SHP77 treated with DMSO at 0.1 percent for 48 hours (cell line): ENCODE results near the gene RHO.

Experiments
- DNase-seq: peaks from one replicate; lab custom pipeline; 2025; lab: John Stamatoyannopoulos, UW

RHO gene

DNA sequence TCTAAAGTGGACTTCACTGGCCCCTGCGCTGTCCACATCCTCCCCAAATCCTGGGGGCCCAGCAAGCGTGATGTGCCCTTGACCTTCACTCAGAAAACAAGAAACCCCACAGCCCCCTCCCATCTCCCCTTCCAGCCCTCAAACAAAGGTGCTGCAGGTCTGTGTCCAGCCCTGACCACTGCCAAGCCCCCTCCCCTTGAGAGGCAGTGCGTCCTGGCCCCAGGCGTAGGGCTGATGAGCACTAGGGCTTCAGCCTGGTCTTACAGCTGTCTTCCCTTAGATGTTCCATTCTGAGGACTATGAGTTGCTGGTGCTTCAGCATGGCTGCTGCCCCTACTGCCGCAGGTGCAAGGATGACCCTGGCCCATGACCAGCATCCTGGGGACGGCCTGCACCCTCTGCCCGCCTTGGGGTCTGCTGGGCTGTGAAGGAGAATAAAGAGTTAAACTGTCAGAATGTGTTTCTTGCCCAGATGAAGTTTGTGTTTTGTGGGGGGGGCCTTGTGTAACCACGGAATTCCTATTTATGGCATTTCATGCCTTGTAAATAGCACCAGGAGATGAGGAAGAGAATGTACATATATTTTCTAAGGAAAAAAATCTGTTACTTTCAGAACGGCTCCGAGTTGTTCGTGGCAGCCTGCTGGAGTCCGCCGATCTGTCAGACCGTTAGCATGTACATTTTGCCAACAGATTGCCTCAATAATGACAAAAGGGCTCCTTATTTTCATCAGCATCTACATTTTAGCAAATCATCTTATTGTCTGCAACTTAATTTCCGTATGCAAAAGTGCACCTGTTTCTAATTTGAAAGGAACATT is 8.3 kb upstream of the RHO start:
- DNase-seq: no peak

DNA sequence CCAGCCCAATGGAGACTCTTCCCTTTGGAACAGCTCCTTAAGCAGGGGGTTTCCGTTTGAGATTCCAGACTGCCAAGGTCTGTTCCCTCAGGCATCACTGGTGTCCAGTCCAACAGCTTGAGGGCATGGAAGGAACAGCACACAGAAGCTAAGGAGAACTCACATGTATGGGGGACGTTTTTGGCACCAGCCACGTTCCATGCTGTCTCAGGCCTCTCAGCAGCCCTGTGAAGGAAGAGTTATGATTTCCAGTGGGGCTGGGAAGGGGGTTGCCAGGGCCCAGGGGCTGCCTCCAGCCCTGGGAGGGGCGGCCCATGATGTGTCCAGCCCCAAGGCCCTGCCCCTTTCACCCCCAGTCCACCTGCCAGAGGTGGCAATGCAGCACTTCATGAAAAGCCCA is 7.5 kb upstream of the RHO start:
- no peak for DNase-seq

DNA sequence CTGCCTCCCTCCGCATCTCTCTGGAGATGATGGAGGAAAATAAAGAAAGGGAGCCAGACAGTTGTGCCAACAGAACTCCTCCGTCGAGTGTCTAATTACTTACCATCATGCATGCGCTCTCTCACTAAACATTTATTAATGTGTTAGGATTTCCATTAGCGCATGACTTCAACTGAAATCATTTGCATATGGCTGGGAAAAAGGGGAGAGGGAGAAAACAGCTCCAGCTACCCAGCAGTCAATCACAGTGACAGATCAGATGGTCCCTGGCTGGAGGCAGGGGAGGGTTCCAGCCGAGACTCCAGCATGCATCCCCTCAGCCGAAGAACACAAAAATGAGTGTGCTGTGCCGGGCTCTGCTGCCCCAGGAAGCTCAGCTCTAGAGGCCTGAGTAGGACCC is 6.8 kb upstream of the RHO start:
- DNase-seq: no peak

GRCh38 chr3:129522953-129523352 is 5.5 kb upstream of the RHO start:
- no peak for DNase-seq

GRCh38 chr3:129524081-129524480 is 4.4 kb upstream of the RHO start:
- DNase-seq: no peak

DNA sequence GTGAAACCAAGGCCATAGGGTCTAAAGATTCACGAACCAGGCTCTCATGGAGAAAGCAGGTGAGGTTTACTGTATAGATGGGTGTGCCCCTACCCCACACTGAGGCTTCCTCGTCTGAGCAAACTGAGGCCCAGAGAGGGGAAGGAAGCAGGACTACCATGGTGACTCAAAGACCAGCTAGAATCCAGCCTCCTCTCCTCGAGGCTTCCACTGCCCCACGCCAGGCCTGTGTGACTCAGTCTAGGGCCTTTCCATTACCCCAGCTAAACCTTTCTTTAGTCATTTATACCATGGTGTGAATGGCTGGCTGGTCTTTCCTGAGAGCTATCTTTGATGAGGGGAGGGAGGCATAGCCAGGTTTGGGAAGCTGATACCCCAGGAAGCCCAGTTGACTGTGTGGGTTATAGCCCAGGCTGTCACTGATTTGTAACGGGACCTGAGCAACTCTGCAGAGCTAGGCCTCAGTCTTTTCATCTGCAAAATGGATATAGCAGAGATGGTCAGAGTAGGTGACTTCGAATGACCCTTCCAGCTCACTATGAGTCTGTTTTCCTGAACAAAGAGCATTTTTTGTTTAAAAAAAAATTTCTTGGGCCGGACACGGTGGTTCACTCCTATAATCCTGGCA is 3.0 kb upstream of the RHO start:
- DNase-seq: no peak

GRCh38 chr3:129526121-129526900 is 2.1 kb upstream of the RHO start:
- DNase-seq: no peak

- no peak for DNase-seq
These were observed 1.2 kb upstream of the RHO start for GRCh38 chr3:129527262-129527661.

DNA sequence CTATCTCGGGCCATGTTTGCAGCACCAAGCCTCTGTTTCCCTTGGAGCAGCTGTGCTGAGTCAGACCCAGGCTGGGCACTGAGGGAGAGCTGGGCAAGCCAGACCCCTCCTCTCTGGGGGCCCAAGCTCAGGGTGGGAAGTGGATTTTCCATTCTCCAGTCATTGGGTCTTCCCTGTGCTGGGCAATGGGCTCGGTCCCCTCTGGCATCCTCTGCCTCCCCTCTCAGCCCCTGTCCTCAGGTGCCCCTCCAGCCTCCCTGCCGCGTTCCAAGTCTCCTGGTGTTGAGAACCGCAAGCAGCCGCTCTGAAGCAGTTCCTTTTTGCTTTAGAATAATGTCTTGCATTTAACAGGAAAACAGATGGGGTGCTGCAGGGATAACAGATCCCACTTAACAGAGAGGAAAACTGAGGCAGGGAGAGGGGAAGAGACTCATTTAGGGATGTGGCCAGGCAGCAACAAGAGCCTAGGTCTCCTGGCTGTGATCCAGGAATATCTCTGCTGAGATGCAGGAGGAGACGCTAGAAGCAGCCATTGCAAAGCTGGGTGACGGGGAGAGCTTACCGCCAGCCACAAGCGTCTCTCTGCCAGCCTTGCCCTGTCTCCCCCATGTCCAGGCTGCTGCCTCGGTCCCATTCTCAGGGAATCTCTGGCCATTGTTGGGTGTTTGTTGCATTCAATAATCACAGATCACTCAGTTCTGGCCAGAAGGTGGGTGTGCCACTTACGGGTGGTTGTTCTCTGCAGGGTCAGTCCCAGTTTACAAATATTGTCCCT is 1.2 kb downstream of the RHO start:
- DNase-seq: no peak

- DNase-seq: no peak
These were observed 1.9 kb downstream of the RHO start for GRCh38 chr3:129530251-129530791.

DNA sequence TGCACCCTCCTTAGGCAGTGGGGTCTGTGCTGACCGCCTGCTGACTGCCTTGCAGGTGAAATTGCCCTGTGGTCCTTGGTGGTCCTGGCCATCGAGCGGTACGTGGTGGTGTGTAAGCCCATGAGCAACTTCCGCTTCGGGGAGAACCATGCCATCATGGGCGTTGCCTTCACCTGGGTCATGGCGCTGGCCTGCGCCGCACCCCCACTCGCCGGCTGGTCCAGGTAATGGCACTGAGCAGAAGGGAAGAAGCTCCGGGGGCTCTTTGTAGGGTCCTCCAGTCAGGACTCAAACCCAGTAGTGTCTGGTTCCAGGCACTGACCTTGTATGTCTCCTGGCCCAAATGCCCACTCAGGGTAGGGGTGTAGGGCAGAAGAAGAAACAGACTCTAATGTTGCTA is 2.4 kb downstream of the RHO start:
- no peak for DNase-seq

- DNase-seq: no peak
These were observed 3.3 kb downstream of the RHO start for GRCh38 chr3:129531699-129532098.

- no peak for DNase-seq
These were observed 3.8 kb downstream of the RHO start for GRCh38 chr3:129532261-129532660.

GRCh38 chr3:129533406-129533805 is 5.0 kb downstream of the RHO start:
- DNase-seq: no peak

GRCh38 chr3:129534428-129535027 is 6.1 kb downstream of the RHO start:
- DNase-seq: no peak

- DNase-seq: no peak
These were observed 6.6 kb downstream of the RHO start for GRCh38 chr3:129535075-129535474.

DNA sequence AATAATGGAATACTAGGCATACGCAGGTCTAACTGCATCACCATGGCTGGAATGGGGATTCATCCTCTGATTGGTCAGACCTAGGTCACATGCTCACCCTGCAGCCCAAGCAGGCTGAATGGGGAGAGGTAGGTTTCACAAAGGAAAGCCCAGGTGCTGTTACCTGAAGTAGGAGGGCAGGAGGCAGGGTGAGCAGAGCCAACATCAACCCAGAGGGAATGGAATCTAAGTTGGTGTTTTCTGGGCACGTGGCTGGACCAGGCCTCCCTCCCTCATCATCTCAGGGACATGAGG is 7.9 kb downstream of the RHO start:
- no peak for DNase-seq

GRCh38 chr3:129536804-129537203 is 8.4 kb downstream of the RHO start:
- DNase-seq: no peak

- no peak for DNase-seq
These were observed 10.8 kb downstream of the RHO start for GRCh38 chr3:129539206-129539605.

DNA sequence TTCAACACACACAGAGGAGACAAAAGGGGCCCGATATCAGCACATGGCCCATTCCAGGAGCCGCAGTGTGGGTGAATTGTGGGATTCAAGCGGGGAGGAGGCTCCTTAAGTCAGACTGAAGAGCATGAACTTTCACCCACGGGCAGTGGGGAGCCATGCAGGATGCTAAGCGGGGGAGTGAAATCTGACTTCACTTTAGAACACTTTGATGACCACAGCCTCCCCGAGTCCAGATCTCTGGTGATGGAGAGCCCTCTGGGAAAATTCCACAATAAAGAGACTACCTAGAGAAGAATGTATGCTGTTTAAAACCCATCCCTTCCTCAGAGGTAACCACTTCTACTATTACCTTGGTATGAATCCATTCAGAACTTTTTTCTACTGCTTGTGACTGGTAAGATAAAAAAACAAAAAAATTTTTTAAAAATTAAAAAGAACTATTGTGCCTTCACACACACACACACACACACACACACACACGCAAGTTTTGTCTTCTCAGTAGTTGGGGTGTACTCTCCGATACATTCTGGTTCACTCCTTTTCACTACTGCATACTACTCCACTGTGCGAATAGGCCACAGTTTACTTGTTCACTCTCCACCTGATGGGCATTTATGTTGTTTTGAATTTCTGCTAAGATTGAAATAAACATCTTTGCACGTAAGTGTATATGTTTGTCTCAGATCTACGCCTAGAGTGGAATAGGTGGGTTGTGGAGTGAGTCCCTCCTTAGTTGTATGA is 12.5 kb downstream of the RHO start:
- no peak for DNase-seq

GRCh38 chr3:129542747-129543146 is 14.3 kb downstream of the RHO start:
- DNase-seq: no peak
